Endometrial microvascular endothelial cells (primary cell): ENCODE results near the gene LRFN3. TPM values are rescaled to one million over a fixed set of nuclear protein-coding genes. Genes with fewer than 3 reads are reported as not detected.
"Not testable (repeated sequence)": the region's sequence is repeated elsewhere in the genome, so short reads cannot be mapped to it uniquely, and the experiment has no call there.

Source experiments
- in situ Hi-C: cut with HindIII; loops from 2 replicates; pipeline ENCODE4 v1.10.0; 2017; ENCODE audit warnings: low sequenced_read_pairs, low pct_unique_long_range_greater_than_20kb; ENCODE audit errors: inconsistent ontology term
- total RNA-seq: library from RNA; depleted of rRNA; stranded (reverse); fragments of >200 nt; gene quantifications from one replicate; pipeline ENCODE4 v1.2.3, GENCODE V29; 2015; ENCODE audit errors: inconsistent ontology term

The LRFN3 gene
- total RNA-seq, 1 donor from 2014 or later, result 2.5 TPM

GRCh38 chr19:35958660-35959039 lies 22.5 kb downstream of the LRFN3 start:
- in situ Hi-C loops, result no loop called here

DNA sequence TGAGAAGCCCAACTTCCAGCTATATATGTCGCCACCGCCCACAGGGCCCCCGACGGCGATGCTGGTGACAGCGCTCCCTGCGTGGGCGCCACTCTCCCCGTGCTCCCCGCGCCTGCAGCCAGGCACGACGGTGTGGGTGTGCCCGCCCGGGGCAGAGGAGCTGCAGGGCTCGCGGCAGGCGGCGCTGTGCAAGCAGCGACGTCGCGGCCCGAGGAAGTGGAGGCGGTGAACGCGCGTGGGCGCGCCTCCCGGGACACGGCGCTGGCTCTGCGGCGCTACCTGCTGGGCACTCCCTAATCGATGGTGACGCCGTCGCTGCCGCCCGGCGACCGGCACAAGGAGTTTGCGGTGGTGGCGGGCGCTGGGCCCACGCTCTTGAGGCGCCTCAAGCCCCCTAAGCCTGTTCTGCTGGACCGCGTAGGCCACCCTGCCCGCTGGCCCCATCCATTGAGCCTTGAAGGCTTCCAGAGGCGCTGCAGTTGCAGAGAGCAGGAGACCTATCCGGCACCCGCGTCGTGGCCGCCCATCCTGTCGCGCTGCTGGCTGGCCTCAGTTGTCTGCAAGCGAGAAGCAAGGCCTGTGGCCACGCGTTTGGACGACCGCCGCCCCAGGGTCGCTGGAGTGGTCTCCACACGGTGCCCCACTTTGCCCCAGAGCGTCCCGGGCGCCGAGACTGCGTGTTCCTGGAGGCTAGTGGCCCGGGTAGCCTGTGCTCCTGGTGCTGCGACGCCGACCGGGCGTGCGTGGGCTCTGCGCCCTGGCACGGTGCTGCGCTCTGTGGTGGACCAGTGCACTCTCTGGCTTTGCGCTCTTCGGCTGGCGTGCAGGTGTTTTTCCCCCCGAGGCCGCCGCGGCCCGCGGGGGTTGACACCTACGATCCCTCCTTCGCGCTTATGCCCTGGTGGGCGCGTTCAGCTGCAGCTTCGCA lies 23.1 kb downstream of the LRFN3 start:
- in situ Hi-C loops, result no loop called here

DNA sequence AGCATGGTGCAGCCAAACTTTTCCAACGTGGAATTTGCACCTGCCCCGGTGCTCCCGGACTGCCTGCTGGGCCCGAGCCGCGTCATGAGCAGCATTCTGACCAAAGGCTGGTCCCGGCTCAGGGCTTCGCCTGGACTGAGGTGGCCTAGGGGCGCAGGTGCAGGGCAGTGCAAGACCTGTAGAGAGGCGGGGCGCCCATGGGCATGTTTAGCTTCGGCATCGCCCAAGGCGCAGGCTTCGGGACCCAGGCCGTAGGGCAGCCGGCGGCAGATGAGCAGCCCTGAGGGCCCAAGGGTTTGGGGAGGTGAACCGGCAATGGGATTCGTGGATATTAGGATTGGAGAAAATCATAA lies 23.8 kb downstream of the LRFN3 start:
- in situ Hi-C loops, result no loop called here

- in situ Hi-C loops, result no loop called here
Measured at GRCh38 chr19:35960432-35960972, 24.3 kb downstream of the LRFN3 start.

GRCh38 chr19:35963514-35963913 lies 27.3 kb downstream of the LRFN3 start:
- in situ Hi-C loops, result no loop called here

DNA sequence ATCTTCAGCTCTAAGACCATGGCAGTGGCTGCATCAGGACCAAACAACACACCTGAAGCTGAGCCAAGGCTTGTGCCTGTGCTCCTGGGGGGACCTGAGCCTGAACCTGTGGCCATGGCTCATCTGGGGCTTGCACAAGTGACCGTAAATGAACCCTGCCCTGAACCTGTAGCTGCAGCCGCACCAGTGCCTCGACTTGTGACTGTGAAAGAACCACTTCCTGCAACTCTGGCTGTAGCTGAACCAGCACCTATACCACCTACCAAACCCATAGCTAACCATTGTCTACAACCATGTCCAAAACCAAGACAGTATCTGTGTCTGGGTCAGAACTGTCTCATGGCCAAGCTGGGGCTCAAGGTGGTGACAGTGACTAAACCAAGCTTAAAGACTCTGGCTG lies 30.6 kb downstream of the LRFN3 start:
- in situ Hi-C loops, result no loop called here

DNA sequence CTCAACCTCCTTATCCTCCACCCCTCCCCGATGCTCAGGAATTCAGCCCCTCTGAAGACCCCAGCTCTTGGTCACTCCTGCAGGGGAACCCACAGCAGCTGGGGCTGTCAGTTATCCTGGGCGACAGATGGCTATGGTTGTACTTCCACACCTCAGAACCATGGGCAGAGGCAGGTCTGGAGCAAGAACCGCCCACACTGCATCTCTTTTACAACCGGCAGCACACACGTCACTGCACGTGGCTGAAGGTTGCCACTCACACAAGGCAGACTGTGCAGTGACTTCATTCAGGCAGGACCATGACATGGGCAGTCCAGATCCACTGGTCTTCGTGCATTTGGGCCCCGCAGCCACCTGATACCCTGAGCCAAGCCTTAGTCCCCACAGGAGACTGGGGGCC lies 37.3 kb downstream of the LRFN3 start:
- in situ Hi-C loops, result no loop called here

- in situ Hi-C loops, result no loop called here
Measured at GRCh38 chr19:35975608-35976214, 39.5 kb downstream of the LRFN3 start.

DNA sequence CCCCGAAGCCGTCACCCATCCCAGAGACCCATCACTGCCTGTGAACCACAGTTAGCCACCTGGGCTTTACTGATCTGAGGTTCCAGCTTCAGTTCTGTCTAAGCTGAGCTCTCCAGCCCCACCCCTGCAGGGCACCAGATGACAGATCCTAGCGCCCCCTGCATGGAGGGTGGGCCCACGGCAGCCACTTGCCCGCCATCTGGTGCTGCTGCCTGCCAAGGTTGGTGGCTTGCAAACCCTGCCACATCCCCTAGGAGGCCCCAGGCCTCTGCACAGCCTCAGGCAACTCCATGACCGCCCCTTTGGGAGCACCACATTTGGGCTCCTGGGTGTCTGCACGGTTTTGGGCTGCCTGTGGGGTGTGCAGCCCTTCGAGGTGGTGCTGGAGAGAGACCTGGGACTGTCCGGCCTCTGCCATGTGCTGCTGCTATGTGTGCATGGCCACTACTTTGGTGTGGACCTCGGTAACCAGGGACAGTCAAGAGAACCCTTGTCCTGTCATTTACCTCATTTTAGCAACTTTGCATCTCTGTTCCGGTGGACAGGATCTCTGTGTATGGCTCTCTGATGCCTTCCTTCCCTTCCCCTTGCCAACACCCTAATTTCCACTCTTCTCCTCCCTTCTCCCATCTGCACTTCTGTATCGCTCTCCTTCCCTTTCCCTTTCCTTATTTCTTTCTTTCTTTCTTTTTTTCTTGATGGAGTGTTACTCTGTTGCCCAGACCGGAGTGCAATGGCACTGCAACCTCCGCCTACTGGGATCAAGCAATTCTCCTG lies 41.5 kb downstream of the LRFN3 start:
- in situ Hi-C loops, result no loop called here

- in situ Hi-C loops, result no loop called here
Measured at GRCh38 chr19:35978271-35978670, 42.1 kb downstream of the LRFN3 start.

DNA sequence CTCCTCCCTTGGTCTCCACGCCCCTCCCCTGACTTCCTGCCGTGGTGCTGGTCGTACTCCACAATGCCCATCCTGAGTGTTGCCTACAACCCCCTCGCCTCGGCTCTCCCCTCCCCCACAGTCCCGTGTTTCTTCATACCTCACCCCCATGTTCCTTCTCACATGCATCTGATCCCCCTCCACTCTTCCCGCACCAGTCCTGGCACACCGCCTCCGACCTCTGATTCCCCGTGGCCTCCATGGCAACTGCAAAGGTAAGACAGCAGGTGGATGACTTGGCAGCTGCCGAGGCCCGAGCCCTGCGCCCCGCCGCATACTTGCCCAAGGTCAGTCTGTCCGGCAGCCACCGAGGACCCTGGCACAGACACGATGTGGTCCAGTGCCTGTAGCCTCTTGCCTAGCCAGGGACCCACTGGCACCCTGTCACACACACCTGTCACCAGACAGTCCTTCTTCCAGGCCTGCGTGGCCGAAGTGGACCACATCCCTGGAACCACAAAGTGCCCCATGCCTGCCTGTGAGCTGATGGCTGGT lies 42.7 kb downstream of the LRFN3 start:
- in situ Hi-C loops, result no loop called here

DNA sequence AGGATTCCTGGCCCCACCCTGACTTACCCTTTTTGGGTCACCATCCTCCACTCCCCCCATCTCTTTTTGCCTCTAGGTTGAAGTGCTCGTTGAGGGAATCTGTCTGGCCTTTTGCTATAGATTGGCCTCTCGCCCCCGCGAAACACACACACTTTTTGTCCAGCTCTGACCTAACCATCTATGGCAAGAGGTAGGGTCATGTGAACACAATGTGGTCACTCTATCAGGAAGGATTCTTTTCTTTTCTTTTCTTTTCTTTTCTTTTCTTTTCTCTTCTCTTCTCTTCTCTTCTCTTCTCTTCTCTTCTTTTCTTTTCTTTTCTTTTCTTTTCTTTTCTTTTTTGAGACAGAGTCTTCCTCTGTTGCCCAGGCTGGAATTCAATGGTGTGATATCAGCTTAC lies 44.8 kb downstream of the LRFN3 start:
- in situ Hi-C loops, result not testable (repeated sequence)

- in situ Hi-C loops, result no loop called here
Measured at GRCh38 chr19:35983177-35983576, 47.0 kb downstream of the LRFN3 start.

GRCh38 chr19:35986111-35986510 lies 49.9 kb downstream of the LRFN3 start:
- in situ Hi-C loops, result no loop called here

GRCh38 chr19:35986664-35987570 lies 50.7 kb downstream of the LRFN3 start:
- in situ Hi-C loops, result no loop called here

DNA sequence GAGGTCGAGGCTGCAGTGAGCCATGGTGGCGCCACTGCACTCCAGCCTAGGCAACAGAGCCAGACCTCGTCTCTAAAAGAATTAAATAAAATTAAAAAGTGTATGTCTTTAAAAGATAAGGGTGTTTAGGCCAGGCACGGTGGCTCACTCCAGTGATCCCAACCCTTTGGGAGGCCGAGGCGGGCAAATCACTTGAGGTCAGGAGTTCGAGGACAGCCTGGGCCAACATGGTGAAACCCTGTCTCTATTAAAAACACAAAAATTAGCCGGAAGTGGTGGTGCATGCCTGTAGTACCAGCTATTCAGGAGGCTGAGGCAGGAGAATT lies 51.4 kb downstream of the LRFN3 start:
- in situ Hi-C loops, result no loop called here

GRCh38 chr19:35988824-35989223 lies 52.6 kb downstream of the LRFN3 start:
- in situ Hi-C loops, result no loop called here

GRCh38 chr19:35990156-35990555 lies 54.0 kb downstream of the LRFN3 start:
- in situ Hi-C loops, result no loop called here
